Fibroblast of skin of right biceps (primary cell): ENCODE data around the gene CRY1.
A peak's percentile ranks its signal among the peaks of the same experiment; 100 is the strongest.

Source experiments
- DNase-seq: peaks from one replicate; pipeline ENCODE4 v3.0.0-alpha.2; 2013

Gene CRY1

DNA sequence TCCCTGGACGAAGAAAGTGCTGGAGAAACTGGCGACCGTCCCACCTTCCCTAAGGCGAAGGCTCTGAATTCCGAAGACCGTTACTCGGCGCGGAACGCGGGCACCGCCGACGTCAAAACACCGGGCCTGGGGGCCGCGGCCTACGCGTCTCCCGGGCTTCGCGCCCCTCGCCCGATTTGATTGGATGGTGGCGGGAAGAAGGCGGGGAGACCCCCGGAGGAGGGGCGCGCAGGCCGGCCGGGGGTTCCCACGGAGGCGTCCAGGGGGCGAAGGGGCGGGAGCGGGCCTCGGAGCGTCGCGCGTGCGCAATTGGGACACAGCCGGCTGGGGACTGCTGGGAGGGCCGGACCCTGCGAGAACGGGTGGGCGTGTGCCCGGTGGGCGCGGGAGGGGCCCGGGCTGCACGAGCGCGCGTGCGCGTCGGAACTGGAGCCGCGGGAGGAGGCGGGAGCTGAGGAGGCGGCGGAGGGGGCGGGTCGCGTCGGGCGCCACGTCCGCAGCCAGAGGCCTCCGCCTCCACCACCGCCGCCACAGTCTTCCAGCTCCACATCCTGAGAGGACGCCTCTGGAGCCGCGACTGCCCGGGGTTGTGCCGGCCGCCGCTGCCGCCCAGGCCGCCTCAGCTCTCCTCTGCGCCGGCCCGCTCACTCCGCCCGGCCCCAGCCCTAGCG is 137.8 kb downstream of the CRY1 start, which contains the start of gene TMEM263:
Gene TMEM263, plus strand, starts transcription at position 531 of the 671 bp plus-strand sequence. CDS start 11,210 bp downstream, outside the sequence.
- DNase-seq: peak; percentile 97

DNA sequence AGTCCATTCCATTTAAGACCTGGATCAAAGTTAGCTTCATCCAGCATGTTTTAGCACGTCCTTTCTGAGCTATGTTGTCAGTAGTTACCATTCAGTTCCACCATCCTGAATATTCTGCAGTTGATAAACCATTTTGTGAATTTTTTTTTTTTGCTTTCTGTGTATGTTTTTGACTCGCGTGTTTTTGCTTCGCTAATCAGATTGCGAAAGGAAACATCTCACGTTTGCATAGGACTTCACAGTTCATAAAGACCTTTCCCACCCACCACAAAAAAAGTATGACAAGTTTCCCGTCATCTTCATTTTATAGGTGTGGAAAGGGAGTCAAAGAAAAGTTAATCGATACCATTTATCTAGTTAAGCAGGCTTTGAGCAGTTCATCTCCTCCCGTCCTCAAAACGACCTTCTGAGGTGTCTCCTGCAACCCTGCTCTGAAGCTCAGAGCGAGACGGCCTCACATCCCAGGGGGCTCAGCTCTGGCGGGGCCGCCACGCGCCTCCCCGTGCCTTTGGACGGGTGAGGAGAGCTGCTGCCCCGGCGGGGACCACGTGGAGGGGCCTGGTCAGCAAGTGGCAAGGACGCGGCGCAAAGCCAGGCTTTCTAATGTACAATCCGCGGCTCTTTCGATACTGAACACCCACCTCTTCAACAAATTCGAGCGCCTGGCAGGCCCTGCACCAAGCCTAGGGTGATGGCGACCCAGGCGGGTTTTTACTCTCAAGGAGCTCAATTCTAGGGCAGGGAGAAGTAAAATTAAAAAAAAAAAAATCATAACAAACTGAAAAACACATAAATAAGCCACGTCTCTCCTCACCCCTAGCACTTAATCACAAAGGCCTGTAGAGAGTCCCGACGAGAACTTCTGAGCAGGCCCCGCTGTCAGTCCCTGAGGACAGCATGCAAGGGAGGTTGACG is 138.6 kb downstream of the CRY1 start:
- DNase-seq: peak; percentile 45

DNA sequence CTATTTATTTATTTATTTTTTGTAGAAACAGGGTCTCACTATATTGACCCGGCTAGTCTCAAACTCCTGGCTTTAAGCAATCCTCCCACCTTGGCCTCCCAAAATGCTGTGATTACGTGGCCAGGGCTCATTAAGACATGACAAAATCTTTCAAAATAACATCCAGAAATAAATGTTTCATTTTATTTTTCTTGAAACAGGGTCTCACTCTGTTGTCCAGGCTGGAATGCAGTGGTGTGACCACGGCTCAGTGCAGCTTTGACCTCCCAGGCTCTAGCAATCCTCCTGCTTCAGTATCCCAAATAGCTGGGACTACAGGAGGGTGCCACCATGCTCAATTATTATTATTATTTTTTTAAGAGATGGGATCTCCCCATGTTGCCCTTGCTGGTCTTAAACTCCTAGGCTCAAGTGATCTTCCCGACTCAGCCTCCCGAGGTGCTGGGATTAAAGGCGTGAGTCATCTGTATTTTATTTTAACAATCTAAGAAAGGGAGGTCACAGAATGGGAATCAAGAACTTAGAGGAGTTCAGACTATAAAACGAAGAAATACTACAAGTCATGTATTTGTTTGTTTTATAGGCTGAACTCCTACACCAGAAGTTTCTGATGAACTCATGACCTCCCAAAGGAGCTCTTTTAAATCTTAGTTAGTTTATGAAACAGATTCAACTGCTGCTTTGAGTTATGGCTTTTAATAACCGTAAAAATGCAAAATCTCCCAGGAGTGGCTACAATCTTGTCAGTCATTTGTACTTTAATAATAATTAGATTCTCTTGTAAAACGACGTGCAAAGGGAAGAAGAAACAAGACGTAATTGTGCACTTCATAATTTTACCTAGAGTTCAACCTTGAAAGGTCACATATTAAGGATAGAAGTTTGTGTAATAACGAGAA is 139.7 kb downstream of the CRY1 start:
- peak; percentile 55 for DNase-seq

DNA sequence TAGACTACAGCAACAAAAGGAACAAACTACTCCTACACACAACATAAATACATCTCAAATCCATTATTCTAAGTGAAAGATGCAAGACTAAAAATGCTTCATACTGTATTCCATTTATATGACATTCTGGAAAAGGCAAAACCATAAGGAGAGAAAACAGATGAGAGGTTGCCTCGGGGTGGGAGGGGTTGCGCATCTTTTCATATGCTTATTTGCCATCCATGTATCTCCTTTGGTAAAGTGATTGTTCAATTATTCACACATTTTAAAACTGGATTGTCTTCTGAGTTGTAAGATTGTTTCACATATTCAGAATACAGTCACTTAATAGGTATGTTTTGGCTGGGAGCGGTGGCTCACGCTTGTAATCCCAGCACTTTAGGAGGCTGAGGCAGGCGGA is 142.8 kb downstream of the CRY1 start:
- no peak for DNase-seq

DNA sequence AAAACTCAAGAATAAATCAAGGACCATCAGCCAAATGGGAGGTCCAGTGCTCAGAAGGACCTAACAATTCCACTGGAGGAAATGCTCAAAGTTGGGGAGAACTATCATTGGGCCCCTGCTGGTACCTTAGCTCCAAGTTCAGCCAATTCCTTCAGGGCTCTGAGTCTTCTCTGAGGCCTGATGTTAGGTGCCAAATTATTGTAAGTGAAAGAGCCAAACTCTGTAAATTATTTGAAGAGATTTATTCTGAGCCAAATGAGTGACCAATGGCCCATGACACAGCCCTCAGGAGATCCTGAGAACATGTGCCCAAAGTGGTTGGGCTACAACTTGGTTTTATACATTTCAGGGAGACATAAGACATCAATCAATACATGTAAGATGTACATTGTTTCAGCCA is 145.9 kb downstream of the CRY1 start:
- DNase-seq: no peak

DNA sequence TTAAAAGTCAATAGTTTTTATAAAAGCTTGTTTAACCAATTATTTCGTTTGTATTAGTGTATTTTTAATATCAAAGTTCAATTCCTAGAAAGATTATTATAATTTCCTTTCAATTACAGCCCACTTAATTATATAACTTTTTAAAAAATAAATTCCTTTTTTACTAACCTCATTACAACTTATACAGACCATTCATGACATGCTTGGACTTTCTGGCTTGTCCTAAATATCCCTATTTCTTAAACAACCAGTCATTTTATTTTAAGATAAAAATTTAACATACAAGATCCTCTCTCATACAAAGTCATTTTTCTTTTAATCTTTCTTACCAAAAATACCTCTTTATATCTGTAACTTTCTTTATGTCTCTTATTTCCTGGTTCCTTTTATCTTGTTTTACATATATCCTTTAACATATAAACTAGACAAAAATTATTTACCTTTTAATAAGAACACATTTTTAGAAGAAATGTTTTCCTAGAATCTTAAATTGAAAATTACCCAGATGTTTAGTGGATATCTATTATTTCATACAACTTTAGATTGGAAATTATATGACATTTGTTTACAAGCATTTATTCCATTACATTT is 148.0 kb downstream of the CRY1 start:
- no peak for DNase-seq

DNA sequence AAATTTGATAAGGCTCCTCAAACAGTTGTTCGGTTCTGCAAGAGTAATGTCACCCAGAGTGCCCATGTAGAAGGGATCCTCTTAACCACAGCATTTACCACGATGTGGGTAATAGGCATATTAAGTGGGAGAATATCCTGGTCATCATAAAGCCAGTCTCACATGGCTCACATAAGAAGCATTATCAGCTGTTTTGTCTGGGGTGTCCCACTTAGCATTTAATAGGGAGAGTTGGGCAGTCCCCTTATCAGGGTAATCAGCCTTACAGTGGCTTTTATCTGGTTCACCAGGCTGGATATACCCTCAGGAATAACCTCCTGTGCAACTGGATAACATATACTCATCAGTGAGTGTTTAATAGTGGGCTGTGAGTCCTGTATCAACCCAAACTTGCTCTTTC is 150.6 kb downstream of the CRY1 start:
- no peak for DNase-seq

DNA sequence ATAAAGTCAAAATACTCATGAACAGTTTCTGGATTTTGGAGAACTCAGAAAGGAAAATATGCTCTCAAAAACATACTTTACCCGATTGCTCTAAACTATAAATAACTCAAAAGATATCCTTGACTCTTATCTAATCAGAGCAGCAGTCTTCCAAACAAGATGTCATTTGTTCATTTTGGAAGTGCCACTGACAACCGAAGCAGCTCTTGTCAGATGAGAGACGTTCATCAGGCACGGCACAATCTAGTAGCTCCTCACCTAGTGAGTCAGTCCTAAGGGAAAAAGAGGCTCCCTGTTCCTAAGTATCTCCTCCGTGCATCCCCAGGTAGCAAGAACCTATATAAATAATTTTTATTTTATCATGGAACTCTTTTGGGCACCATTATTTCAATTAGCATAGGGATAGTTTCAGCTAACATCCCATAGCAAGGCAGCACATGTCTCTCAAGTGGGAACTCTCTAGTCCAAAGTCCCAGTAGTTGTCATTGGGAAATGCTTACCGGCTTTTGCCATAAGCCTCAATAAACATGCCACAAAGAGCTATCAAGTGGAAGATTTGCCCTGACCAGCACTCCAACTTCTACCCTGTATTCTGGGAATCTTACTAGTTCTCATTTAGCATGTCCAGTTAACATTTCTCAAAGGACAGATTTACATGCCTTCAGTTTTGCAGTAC is 151.7 kb downstream of the CRY1 start:
- no peak for DNase-seq
